Mononuclear cell (primary cell): Measurements from ENCODE around the gene TERT. TPM values are rescaled to one million over a fixed set of nuclear protein-coding genes. Genes with fewer than 3 reads are reported as not detected.
"Not testable (repeated sequence)": the region's sequence is repeated elsewhere in the genome, so short reads cannot be mapped to it uniquely, and the experiment has no call there.

Experiments
- H3K27me3 ChIP-seq: 2 replicates; pipeline ENCODE4 v1.6.0; 2011; ENCODE audit warnings: low read length, control low read depth; ENCODE audit not compliant: insufficient read depth
- H3K4me1 ChIP-seq: 2 replicates; pipeline ENCODE4 v1.5.1; 2011; ENCODE audit warnings: mild to moderate bottlenecking, low read length, control low read depth; ENCODE audit not compliant: insufficient read depth
- H3K4me3 ChIP-seq: 2 replicates; pipeline ENCODE4 v1.5.1; 2011; ENCODE audit warnings: mild to moderate bottlenecking, low read length, moderate library complexity
- H3K9me3 ChIP-seq: 2 replicates; pipeline ENCODE4 v1.5.1; 2011; ENCODE audit warnings: low read depth, mild to moderate bottlenecking, control low read depth, low read length
- total RNA-seq: library from RNA; depleted of rRNA; stranded (reverse); fragments of >200 nt; gene quantifications from one replicate; pipeline ENCODE4 v1.2.3, GENCODE V29; 2012

Gene TERT
- total RNA-seq, 1 donor, result under 0.01 TPM

DNA sequence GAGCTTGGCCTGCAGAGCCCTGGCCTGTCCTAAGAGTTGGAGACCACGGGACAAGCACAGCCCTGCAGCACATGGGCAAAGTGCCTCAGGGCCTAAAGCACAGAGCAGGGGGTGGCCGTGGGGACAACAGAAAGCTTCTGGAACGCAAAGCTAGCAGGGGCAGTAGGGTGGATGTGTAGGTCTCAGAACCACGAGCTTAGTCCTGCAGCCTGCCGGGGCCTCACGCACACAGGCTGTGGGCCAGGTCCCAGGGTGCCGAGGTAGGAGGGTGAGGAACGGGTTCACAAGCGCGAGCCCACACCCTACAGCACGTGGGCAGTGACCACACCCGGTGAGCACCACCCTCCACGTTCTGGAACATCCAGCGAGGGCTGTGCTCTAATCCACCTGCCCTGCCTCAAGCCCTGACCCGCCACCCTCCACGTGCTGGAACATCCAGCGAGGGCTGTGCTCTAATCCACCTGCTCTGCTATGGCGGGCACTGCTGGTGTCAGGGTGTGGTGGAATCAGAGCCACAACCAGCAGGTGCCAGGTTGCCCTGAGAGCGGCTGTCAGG lies 40.8 kb upstream of the TERT start:
- no peak overlapping the region for H3K4me3 ChIP-seq
- no peaks in the 10 kb centered on the region for H3K9me3 ChIP-seq
- no peaks in the 10 kb centered on the region for H3K4me1 ChIP-seq
- H3K27me3 ChIP-seq, result no peaks in the 10 kb centered on the region

GRCh38 chr5:1334831-1335539 lies 40.1 kb upstream of the TERT start:
- no peaks in the 10 kb centered on the region for H3K9me3 ChIP-seq
- H3K4me3 ChIP-seq, result no peak overlapping the region
- no peaks in the 10 kb centered on the region for H3K4me1 ChIP-seq
- no peaks in the 10 kb centered on the region for H3K27me3 ChIP-seq

DNA sequence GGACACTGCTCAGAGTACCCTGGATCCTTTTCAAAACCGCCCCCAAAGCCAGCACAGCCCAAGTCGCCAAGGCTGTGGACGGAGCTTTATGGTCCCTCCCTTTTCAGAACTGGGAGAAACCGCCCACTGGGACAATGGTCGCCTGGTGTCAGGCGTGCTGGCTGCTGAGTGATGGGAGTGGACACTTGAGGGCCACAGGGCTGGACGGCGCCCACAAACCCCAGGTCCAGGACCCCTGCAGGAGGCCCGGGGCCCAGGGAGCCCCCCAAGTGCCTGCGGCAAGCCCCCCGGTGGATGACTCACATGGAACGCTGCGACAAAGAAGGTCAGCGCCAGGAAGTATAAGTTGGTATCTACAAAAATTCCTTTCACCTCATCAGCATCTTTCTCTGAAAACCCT lies 39.1 kb upstream of the TERT start:
- Histone ChIP-seq H3K27me3 (no peaks in the 10 kb centered on the region), H3K4me1 (no peaks in the 10 kb centered on the region), H3K4me3 (no peak overlapping the region), H3K9me3 (no peaks in the 10 kb centered on the region)

- H3K4me1 ChIP-seq, H3K4me3 ChIP-seq, H3K27me3 ChIP-seq, H3K9me3 ChIP-seq: not testable (repeated sequence)
These were observed 38.4 kb upstream of the TERT start for GRCh38 chr5:1333286-1333685.

- Histone ChIP-seq H3K4me3 (no peak overlapping the region), H3K9me3 (no peaks in the 10 kb centered on the region), H3K27me3 (no peaks in the 10 kb centered on the region), H3K4me1 (no peaks in the 10 kb centered on the region)
These were observed 37.7 kb upstream of the TERT start for GRCh38 chr5:1332461-1333001.

GRCh38 chr5:1331861-1332405 lies 37.1 kb upstream of the TERT start:
- no peaks in the 10 kb centered on the region for H3K4me1 ChIP-seq
- no peak overlapping the region for H3K4me3 ChIP-seq
- no peaks in the 10 kb centered on the region for H3K9me3 ChIP-seq
- H3K27me3 ChIP-seq, result no peaks in the 10 kb centered on the region

GRCh38 chr5:1330847-1331831 lies 36.3 kb upstream of the TERT start:
- no peaks in the 10 kb centered on the region for H3K4me1 ChIP-seq
- H3K27me3 ChIP-seq, result no peaks in the 10 kb centered on the region
- H3K4me3 ChIP-seq, result no peak overlapping the region
- H3K9me3 ChIP-seq, result no peaks in the 10 kb centered on the region

DNA sequence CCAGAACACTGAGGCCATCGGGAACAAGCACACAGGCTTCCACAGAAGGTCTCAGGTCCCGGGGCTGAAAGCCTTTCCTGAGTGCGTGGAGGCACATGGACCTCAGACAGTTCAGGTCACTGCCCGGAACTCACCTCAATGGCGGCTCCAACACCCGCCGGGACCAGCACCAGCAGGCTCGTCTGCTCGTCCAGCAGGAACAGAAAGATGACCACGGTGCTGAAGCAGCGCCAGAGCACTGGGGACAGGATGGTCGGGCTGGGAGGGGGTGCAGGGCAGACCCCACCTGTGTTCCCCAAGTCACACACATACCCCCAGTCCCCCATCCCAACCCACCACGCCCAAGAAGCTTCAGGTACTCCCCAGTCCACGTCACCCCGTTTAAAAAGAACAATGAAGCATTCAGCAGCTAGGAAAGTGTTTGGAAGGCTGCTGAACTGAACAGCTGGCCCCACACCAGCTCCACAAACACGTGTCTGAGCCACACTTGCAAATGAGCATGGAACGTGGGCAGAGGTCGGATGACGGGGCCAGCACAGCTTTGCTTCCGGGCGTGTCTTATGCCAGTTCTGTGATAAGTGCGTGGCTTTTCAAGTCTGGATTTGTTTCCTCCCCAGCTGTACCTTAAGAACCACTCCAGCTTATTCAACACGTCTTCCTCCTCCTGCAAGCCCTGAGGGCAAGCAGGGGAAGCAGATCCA lies 35.4 kb upstream of the TERT start:
- Histone ChIP-seq H3K4me3 (no peak overlapping the region), H3K4me1 (no peaks in the 10 kb centered on the region), H3K9me3 (no peaks in the 10 kb centered on the region), H3K27me3 (no peaks in the 10 kb centered on the region)

GRCh38 chr5:1329111-1329579 lies 34.3 kb upstream of the TERT start:
- no peaks in the 10 kb centered on the region for H3K27me3 ChIP-seq
- no peaks in the 10 kb centered on the region for H3K4me1 ChIP-seq
- no peaks in the 10 kb centered on the region for H3K9me3 ChIP-seq
- H3K4me3 ChIP-seq, result no peak overlapping the region

GRCh38 chr5:1328237-1329110 lies 33.6 kb upstream of the TERT start:
- H3K9me3 ChIP-seq, H3K4me3 ChIP-seq, H3K27me3 ChIP-seq, H3K4me1 ChIP-seq: not testable (repeated sequence)

DNA sequence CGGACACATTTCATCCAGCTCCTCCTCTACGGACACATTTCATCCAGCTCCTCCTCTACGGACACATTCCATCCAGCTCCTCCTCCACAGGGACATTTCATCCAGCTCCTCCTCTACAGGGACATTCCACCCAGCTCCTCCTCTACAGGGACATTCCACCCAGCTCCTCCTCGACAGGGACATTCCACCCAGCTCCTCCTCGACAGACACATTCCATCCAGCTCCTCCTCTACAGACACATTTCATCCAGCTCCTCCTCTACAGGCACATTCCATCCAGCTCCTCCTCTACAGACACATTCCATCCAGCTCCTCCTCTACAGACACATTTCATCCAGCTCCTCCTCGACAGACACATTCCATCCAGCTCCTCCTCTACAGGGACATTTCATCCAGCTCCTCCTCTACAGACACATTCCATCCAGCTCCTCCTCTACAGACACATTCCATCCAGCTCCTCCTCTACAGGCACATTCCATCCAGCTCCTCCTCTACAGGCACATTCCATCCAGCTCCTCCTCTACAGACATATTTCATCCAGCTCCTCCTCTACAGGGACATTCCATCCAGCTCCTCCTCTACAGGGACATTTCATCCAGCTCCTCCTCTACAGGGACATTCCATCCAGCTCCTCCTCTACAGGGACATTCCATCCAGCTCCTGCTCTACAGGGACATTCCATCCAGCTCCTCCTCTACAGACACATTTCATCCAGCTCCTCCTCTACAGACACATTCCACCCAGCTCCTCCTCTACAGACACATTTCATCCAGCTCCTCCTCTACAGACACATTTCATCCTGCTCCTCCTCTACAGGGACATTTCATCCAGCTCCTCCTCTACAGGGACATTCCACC lies 32.3 kb upstream of the TERT start:
- H3K4me1 ChIP-seq, H3K9me3 ChIP-seq, H3K4me3 ChIP-seq, H3K27me3 ChIP-seq: not testable (repeated sequence)

DNA sequence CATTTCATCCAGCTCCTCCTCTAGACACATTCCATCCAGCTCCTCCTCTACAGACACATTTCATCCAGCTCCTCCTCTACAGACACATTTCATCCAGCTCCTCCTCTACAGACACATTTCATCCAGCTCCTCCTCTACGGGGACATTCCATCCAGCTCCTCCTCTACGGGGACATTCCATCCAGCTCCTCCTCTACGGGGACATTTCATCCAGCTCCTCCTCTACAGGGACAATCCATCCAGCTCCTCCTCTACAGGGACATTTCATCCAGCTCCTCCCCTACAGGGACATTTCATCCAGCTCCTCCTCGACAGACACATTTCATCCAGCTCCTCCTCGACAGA lies 31.6 kb upstream of the TERT start:
- not testable (repeated sequence) for H3K27me3 ChIP-seq, H3K4me1 ChIP-seq, H3K4me3 ChIP-seq, H3K9me3 ChIP-seq

- Histone ChIP-seq H3K4me1 (no peaks in the 10 kb centered on the region), H3K27me3 (no peaks in the 10 kb centered on the region), H3K4me3 (no peak overlapping the region), H3K9me3 (no peaks in the 10 kb centered on the region)
These were observed 31.1 kb upstream of the TERT start for GRCh38 chr5:1325870-1326531.
